ENCODE results near the gene TPSAB1. TPM values are rescaled to one million over a fixed set of nuclear protein-coding genes. Genes with fewer than 3 reads are reported as not detected.
A peak's percentile ranks its signal among the peaks of the same experiment; 100 is the strongest.

Gene TPSAB1
- total and polyA plus RNA-seq, 10 of the 15 experiments (the other 5 are each of a cell fraction or from before 2014, with no cell fraction given), result 0.06 TPM; not detected in 9

- intact Hi-C loops (cut with micrococcal nuclease; ENCODE audit: unreplicated experiment), result no loop called here
- Histone ChIP-seq H3K27ac (ENCODE audit: control insufficient read depth, insufficient read depth) (no peak overlapping the region), H3K27me3 (replicated peaks in 1 of 2; ENCODE audit: control insufficient read depth in 2 of 2, insufficient read depth in 2 of 2, low read length in 1 of 2) (no peaks in the 10 kb centered on the region; a peak in 1 of 4 replicates), H4K20me1 (ENCODE audit: control insufficient read depth, insufficient read depth) (no peaks in the 10 kb centered on the region), H3K9me3 (replicated peaks; ENCODE audit: control insufficient read depth, insufficient read depth, low read length) (no peaks in the 10 kb centered on the region), H3K4me3 (no peak overlapping the region), H2AFZ (ENCODE audit: control insufficient read depth, low read depth, low read length) (no peak overlapping the region), H3K4me1 (ENCODE audit: control insufficient read depth, insufficient read depth, low read length) (no peaks in the 10 kb centered on the region), H3K79me2 (ENCODE audit: control insufficient read depth, insufficient read depth, low read length) (no peaks in the 10 kb centered on the region), H3K9ac (ENCODE audit: control insufficient read depth, insufficient read depth, low read length) (no peak overlapping the region), H3K4me2 (ENCODE audit: control insufficient read depth, insufficient read depth) (no peak overlapping the region), H3K36me3 (ENCODE audit: control insufficient read depth in 2 of 2, insufficient read depth in 2 of 2, low read length in 1 of 2) (no peaks in the 10 kb centered on the region)
- WGBS (ENCODE audit: insufficient coverage, insufficient replicate concordance, low lambda C conversion rate, missing lambda C conversion rate), result 69% methylated on average over 11 of the region's 16 CpGs
- TF ChIP-seq, protein P1, sequence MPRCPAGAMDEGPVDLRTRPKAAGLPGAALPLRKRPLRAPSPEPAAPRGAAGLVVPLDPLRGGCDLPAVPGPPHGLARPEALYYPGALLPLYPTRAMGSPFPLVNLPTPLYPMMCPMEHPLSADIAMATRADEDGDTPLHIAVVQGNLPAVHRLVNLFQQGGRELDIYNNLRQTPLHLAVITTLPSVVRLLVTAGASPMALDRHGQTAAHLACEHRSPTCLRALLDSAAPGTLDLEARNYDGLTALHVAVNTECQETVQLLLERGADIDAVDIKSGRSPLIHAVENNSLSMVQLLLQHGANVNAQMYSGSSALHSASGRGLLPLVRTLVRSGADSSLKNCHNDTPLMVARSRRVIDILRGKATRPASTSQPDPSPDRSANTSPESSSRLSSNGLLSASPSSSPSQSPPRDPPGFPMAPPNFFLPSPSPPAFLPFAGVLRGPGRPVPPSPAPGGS (IDR thresholded peaks at IDR 0.05; ENCODE audit: borderline replicate concordance, insufficient read depth, low read depth, low read length, poor library complexity, severe bottlenecking), result peak; percentile 51
- TF ChIP-seq DPF2 (IDR thresholded peaks at IDR 0.05) (no peak), CBFB (IDR thresholded peaks at IDR 0.05; ENCODE audit: low read depth) (no peak), ZBTB40 (IDR thresholded peaks at IDR 0.05; ENCODE audit: borderline replicate concordance) (no peak), CHD4 (IDR thresholded peaks at IDR 0.05) (no peak)
- in situ Hi-C loops (cut with MboI), result no loop called here
- DNase-seq (ENCODE audit: low read depth, low spot score), result no peak
- ChIA-PET SMC1A (ENCODE audit: uncharacterized antibody, unreplicated experiment) (no interaction called here), RAD21 (ENCODE audit: unreplicated experiment) (no interaction called here), CTCF (no interaction called here), POLR2A (no interaction called here)
- no TSS peak for BruUV-seq (replicated peaks)
- no peak for ATAC-seq
- no peak for FAIRE-seq
Observed at GRCh38 chr16:1264345-1265089, 24.0 kb downstream of the TPSAB1 start.

Data from GM12878 (cell line).